GM18502 (cell line): ENCODE data around the gene CYGB.
"Not testable (repeated sequence)": the region's sequence is repeated elsewhere in the genome, so short reads cannot be mapped to it uniquely, and the experiment has no call there.

Experiments
- ATAC-seq: cut with Tn5 transposase; IDR thresholded peaks from one replicate; pipeline ENCODE4 v1.9.1; 2021; ENCODE audit warnings: mild to moderate bottlenecking; ENCODE audit not compliant: unreplicated experiment, poor library complexity

Gene CYGB

DNA sequence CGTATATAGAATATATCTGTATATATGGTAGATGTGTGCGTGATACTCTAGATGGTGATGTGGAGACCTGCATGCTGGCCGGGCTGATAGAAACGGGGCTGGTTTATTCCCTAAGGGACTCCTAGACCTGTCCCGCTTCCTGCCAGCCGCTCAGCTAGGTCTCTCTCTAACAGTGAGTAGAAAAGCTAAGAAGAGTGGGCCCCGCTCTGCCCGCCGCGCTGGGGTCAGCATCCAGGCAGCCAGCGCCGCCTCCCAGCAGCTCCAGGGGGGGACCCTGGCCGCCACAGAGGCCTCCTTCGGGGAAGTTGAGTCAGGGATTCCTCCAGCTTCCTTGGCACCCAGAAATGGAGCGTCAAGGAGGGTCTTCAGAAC is 9.4 kb downstream of the CYGB start:
- peak; percentile 61 for ATAC-seq

DNA sequence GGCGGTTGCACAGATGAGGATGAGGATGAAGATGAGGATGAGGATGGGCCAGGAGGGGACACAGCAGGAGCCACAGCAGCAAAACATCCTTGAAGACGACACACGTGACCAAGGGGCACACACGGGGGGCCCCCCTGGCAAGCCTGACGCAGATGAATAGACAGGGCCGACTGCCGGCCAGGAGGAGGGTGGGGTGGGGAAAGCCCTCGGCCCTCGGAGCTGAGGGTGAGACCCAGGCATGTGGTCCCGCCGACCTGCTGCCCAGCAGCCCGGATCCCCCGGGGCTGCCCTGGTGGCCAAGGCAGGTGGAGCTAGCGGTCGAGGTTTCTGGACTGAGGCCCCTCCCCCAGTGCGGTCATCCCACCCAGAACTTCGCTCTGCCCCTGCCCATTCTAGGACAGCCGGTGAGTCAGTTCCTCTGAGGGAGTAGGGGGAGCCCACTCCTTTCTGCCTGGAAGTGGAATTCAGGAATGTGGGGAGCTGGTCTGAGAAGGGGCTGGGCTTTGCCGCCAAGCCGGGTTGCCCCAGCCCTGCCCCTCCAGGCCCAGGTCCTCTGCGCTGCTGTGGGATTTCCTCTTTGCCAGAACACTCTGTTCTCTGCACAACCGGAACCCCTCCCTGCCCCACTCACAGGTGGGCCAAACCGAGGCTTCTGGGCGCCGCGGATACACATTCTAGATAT is 9.9 kb downstream of the CYGB start:
- ATAC-seq: peak; percentile 49

DNA sequence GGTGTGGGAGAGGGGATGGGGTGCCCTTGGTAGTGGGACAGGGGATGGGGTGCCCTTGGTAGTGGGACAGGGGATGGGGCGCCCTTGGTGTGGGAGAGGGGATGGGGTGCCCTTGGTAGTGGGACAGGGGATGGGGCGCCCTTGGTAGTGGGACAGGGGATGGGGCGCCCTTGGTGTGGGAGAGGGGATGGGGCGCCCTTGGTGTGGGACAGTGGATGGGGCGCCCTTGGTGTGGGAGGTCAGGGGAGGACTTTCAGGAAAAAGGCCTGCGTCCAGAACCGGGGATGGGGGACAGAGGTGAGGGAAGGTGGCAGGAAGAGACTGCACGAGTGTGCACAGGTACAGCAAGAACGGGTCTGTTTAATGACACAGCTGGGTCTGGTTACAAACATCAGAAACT is 10.5 kb downstream of the CYGB start:
- not testable (repeated sequence) for ATAC-seq

DNA sequence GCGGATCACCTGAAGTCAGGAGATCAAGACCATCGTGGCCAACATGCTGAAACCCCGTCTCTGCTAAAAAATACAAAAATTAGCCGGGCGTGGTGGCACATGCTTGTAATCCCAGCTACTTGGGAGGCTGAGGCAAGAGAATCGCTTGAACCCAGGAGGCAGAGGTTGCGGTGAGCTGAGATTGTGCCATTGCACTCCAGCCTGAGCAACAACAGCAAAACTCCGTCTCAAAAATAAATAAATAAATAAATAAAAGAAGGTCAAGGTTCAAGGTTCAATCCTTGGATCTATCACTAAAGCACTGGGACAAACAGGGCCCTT is 12.0 kb downstream of the CYGB start:
- not testable (repeated sequence) for ATAC-seq

DNA sequence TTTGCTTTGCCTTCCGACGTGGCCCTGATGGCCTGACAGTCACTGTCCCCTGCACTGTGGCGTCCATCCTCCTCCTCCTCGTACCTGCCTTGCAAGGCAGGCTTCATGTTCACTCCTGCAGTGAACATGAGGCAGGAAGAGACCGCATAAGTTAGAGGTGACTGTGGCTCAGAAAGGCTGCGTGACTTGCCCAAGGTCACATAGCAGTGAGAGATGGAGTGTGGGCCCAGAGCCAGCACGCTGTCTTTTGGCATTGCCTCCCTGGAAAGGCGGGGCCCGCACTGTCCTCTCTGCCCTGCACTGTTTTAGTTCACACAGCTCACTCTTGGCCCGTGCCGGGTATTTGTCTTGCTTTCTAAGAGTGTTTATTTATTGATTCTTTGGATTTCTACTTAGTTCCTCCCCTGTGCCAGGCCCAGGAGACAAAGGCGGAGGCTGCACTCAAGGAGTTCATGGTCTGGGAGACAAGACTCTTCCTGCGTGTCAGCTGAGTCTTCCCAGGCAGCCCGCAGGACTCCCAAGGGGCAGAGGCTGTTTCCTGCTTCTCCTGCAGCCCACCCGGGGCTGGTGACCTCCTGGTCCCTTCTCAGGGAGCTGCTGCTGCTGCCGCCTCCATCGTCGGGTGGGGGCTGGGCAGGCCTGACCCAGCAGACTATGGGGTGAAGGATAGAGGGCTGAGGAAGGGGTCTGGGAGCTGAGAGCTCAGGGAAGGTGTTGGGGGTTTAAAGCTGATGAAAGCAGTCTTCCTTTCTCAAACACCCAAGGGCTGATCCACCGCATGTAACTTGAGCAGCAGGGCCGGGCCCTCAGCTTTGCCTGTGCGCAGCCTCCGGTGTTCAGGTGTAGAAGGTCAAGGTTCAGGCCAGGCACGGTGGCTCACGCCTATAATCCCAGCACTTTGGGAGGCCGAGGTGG is 12.7 kb downstream of the CYGB start:
- ATAC-seq: no peak

DNA sequence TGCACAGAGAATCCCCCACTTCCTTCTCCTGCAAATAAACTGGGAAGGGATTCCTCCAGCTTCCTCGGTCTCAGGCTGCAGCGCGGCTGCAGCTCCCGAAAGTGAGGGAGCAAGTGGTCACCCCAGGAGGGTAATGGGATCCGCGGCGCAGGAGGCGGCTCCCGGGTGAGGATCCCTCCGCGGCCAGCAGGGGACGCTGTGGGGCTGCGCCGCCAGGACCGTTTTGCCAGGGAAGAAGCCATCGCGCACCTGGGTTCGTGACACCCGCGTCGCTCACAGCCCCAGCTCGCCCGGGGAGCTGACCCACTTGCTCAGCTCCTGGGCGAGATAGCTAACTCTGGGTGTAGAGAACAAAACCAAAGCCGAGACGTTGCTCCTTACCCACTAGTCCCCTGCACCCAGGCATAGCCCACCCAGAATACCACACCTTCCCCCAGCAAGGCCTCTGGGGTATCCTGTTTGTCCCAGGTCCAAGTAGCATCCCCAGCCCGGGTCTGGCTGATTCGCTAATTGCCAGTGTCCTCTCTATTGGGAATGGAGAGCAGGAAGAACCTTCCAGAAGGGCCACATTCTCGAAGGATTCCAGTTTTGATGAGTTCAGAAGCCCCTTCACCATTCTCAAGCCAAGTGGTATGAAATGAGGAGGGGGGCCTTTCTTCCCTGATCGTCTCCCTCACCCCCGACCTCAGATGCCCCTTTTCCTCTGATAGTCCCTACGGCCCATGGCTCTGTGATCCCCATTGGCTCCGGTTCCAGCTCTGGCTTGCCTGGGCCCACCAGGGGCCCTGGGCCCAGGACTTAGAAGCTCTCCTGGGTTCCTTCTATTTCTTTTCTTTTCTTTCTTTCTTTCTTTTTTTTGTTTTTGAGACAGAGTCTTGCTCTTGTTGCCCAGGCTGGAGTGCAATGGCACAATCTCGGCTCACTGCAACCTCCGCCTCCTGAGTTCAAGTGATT is 14.1 kb downstream of the CYGB start:
- no peak for ATAC-seq

DNA sequence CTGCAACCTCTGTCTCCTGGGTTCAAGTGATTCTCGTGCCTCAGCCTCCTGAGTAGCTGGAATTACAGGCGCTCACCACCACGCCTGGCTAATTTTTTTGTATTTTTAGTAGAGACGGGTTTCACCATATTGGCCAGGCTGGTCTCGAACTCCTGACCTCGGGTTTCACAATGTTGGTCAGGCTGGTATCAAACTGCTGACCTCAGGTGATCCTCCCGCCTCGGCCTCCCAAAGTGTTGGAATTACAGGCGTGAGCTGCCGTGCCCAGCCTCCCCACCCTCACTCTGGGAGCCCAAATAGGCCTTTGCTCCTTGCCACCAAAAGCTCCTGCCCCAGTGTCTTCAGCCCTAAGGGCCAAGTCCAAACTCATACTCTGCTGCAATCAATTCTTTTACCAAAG is 15.8 kb downstream of the CYGB start:
- not testable (repeated sequence) for ATAC-seq

DNA sequence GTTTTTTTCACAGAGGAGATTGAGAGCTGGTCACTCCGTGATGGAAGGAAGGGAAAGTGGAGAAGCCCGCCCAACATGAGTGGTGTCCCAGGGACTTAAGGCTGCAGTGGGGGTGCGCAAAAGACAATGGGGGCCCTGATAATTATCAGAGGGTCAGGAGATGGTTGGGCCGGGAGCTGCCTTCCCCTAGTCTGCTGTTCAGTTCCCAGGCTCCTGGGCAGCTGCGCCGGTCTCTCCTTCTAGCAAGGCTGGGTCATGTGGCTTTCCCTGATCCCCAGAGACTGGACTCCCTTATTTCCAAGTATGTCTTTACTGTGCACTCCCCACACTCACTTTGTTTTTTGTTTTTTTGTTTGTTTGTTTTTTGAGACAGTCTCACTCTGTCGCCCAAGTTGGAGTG is 16.2 kb downstream of the CYGB start:
- no peak for ATAC-seq

DNA sequence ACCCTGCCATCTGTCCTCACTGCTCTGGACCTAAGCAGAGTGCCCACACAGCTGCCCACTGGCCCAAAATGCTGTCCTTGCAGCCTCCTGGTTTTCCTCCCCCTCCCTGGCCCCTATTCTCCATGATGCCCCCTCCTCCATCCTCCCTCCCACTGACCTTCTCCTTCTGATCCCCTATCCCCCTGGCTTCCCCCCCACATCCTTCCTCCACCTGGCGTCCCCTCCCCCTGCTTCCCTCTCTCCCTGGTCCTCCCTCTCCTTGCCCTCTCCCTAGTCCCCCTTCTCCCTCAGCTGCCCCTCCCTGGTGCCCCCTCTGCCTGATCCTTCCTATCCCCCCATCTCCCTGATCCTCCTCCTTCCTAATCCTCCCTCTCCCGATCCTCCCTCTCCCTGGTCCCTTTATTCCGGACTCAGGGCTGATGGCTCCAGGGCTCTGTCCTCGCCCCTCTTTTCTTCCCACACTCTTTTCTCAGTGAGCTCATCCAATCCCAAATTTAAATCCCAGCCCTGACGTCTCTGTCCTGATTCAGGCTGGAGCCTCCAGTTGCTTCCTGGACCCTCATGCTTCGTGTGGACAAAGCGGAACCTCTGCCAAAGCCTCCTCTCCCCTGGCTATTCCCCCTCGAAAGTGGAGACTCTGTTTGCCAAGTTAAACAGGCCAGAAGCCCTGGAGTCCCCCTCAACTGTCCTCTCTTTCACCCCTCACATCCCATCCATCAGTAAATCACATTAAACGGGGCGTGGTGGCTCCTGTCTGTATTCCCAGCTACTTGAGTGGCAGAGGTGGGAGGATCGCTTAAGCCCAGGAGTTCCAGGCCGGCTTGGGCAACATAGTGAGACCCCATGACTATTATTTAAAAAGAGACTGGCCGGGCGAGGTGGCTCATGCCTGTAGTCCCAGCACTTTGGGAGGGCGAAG is 18.2 kb downstream of the CYGB start:
- ATAC-seq: no peak

DNA sequence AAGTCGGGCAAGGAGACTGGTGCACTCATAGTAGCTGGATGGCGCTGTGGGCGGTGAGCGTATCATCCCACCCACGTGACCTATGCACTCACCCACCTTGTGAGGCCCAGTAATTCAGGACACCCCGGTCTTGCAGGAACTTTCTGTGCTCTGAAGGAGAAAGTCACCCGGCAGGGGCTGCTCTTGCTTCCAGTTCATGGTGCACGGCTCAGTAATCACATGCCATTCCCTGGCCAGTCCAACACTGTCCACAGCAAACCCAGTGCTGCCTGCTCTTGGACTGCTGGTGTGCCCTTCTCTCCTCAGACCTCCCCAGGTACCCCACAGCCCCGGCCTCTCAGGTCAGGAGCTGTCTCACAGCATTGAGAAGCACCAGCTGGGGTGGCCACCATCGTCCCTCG is 19.9 kb downstream of the CYGB start:
- no peak for ATAC-seq

DNA sequence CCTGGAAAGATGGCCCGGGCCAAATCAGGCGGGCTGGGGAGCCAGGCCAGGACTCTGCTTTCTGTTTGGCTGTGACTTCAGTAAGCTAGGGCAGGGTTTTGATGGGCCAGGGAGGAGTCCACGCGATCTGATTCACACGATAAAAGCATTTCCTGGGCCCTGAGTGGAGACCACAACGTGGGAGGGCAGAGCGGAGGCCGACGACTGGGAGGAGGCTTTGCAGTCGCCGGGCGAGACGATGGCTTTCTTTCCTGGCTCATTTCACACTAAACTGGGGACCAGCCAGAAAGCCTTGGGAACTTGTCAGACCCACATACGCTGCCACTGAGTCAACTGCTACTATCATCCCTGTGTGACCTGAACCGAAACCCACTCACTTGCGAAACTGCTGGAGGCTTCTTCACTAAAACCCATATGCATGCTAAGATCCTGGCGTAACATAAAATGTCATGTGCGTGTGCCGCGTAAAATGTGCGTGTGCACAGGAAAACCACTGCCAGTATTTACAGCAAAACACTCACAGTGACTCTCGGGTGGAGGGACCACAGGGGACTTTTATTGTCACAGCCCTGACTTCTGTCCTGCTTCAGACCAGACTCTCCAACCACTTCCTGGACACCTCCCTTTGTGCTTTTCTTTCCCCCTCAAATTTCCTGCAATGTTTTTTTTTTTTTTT is 22.1 kb downstream of the CYGB start:
- ATAC-seq: peak; percentile 61

DNA sequence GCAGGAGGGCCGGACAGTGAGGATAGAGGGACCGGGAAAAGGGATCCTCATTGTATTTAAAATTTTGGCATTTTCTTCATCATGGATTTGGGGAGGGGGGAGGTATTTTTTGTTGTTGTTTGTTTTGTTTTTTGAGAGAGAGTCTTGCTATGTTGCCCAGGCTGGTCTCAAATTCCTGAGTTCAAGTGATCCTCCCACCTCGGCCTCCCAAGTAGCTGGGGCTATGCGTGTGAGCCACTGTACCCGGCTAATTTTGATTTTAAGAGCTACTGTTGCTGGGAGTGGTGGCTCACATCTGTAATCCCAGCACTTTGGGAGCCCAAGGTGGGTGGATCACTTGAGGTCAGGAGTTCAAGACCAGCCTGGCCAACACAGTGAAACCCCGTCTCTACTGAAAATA is 23.2 kb downstream of the CYGB start:
- not testable (repeated sequence) for ATAC-seq

DNA sequence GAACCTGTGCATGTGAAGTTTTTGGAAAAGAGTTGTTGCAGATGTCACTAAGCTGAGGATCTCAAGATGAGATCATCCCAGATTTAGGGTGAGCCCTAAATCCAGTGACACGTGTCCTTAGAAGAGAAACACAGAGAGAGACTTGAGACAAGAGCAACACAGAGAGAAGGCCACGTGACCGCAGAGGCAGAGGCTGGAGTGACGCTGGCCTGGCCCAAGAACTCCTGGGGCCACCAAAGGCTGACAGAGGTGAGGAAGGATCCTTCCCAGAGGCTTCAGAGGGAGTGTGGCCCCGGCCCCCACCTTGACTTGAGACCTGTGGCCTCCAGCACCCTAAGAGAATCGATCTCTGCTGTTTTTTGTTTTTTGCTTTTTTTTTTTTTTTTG is 24.2 kb downstream of the CYGB start:
- ATAC-seq: no peak

DNA sequence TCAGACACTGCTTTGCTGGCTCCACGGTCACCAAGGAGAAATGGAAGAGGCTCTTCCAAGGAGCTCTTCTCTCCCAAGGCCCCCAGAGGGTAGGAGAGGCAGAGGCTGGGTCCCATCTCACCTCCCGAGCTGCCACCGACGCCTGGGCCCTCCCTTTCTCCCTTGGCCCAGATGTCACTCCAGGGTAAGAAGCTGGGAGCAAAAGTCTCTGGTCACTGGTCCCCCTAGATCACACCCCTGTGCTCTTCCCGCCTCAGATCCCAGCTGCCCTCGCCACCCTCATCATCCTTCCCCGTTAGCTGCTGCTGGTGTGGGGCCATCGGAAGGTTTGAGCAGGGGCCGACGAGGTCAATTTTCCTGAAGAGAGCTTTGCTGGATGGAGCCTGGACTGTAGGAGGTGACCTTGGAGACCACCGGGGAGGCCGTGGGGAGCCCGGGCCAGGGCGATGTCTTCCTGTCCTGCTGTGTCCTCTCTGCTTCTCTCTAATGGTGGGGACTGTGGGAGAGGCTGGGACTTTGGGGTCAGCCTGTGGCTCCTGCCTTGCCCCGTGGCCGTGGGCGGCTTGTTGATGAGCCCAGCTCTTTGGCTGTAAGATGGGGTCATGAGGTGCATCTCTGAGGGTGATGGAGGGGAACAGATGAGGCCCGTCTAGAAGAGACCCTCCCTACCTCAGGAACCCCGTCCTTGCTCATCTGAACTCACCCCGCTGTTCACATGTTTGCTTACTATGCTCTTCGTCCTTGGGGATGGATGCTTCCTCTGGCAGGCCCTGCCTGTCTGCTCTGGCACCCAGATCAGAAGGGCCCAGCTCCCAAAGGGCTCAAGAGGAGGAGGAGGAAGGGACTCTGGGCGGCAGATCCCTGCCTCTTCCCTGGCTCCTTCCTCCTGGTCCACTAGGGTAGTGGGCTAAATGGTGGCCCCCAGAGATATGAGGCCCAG is 24.9 kb downstream of the CYGB start:
- no peak for ATAC-seq

DNA sequence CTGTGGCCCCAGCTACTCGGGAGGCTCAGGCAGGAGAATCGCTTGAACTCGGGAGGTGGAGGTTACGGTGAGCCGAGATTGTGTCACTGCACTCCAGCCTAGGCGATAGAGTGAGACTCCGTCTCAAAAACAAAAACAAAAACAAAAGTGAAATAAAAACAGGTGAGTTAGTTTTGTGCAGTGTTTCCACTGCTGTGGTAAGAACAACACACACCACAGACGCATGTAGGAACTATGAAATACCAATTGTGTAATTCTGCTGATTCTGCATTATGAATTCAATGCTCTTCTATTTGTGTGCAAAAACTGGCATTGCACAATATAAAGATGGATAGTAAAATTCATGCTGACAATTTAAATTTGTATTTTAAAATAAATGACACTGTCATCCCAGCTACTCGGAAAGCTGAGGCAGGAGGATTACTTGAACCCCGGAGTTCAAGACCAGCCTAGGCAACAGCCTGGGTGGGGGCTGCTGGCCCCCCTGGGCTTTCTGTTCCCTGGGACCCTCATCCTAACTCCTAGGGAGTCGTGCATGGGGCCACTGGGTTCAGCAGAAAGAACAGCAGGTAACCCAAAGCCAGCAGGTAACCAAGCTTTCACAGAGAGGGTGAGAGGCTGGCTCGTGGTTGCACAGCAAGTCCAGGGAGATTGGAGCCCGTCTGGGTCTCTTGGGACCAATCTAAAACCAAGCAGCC is 25.7 kb downstream of the CYGB start:
- no peak for ATAC-seq

DNA sequence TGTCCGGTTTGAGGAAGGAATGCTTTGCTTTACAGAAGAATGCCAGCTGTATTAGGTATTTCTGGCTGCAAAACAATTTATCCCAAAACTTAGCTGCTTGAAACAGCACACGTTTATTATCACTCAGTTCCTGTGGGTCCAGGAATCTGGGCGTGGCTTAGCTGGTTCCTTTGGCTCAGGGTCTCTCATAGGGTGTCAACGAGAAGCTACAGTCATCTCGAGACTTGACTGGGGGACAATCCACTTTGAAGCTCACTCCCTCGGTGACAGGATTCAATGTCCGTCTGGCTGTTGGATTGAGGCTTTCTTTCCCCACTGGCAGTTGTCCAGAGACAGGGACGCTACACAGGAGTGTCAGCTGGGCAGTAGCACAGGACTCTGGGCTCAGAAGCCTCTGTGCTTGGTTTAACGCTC is 26.7 kb downstream of the CYGB start:
- no peak for ATAC-seq

DNA sequence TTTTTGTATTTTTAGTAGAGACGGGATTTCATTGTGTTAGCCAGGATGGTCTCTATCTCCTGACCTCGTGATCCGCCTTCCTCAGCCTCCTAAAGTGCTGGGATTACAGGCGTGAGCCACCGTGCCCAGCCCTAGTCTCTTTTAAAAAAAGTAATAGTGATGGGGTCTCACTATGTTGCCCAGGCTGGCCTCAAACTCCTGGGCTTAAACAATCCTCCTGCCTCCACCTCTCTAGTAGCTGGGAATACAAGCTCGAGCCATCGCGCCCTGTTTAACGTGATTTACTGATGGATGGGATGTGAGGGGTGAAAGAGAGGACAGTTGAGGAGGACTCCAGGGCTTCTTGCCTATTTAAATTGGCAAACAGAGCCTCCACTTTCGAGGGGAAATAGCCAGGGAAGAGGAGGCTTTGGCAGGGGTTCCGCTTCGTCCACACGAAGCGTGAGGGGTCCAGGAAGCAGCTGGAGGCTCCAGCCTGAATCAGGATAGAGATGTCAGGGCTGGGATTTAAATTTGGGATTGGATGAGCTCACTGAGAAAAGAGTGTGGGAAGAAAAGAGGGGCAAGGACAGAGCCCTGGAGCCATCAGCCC is 28.9 kb downstream of the CYGB start:
- ATAC-seq: not testable (repeated sequence)
